Type B pancreatic cell (in vitro differentiated cells): ENCODE data around the gene IL11. TPM values are rescaled to one million over a fixed set of nuclear protein-coding genes. Genes with fewer than 3 reads are reported as not detected.

Experiments
- DNase-seq: peaks from one replicate; pipeline ENCODE4 v3.0.0; 2021; ENCODE audit warnings: mixed read lengths; ENCODE audit not compliant: unreplicated experiment; ENCODE audit errors: extremely low spot score
- H3K27ac Mint-ChIP-seq: 2 replicates; pipeline ENCODE4 v1.8.0; 2021; ENCODE audit warnings: mild to moderate bottlenecking, mixed read lengths
- H3K27me3 Mint-ChIP-seq: 2 replicates; pipeline ENCODE4 v1.8.0; 2021; ENCODE audit warnings: mixed read lengths
- H3K36me3 Mint-ChIP-seq: 2 replicates; pipeline ENCODE4 v1.8.0; 2021; ENCODE audit warnings: mixed read lengths
- H3K4me1 Mint-ChIP-seq: one replicate; pipeline ENCODE4 v1.8.0; 2021; ENCODE audit warnings: mixed read lengths; ENCODE audit not compliant: unreplicated experiment
- H3K4me3 Mint-ChIP-seq: 2 replicates; pipeline ENCODE4 v1.8.0; 2021; ENCODE audit warnings: mild to moderate bottlenecking, mixed read lengths
- H3K9me3 Mint-ChIP-seq: 2 replicates; pipeline ENCODE4 v1.8.0; 2021; ENCODE audit warnings: mixed read lengths
- CTCF ChIP-seq: fragments of 200-600 bp; sonication (generic); conservative IDR thresholded peaks from 2 replicates; pipeline ENCODE4 v1.5.0; 2021; ENCODE audit warnings: antibody characterized with exemption, mild to moderate bottlenecking
- total RNA-seq: library from RNA; stranded (reverse); gene quantifications from 2 replicates; pipeline ENCODE4 v1.2.1, GENCODE V29; 2021; ENCODE audit warnings: low replicate concordance

IL11 gene
- total RNA-seq, 1 donor from 2014 or later, result 0.46 TPM

DNA sequence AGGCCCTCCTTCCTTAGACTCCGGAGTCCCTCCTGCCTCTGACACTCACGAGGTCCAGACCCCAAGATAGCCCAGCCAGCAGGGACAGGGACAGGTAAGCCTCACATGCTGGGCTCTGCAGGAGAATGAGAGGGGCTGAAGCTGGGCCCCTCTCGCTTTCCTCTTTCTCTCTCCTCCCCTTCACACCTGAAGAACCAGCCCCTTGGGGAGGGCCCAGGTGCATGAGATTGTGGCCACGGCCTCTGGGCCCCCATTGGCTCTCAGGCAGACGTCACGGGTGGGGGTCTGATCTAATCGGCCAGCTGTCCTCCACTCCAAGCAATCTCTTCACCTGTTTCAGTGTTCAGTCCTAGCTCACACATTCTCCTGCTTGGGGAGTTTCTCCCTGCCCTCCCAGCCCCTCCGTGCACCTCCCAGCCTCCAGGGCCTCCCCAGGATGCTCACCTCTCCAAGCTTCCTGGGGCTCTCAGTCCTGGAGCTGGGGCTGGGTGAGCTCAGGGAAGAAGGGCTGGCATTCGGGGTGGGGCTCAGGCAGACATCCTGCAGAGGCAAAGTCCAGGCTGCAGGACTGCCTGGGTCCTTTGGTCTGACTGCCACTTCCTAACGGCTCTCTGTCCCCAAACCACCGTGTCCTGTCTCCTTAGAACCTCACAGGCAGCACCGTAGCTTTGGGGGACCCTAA is 47.9 kb downstream of the IL11 start:
- Mint-ChIP-seq H3K27ac (no peak overlapping the region), H3K4me3 (no peak overlapping the region), H3K4me1 (no peaks in the 10 kb centered on the region), H3K9me3 (no peaks in the 10 kb centered on the region), H3K27me3 (peaks cover 14% of the 10 kb centered on the region), H3K36me3 (no peaks in the 10 kb centered on the region)
- DNase-seq, result no peak
- TF ChIP-seq CTCF, result no peak

GRCh38 chr19:55321466-55322137 is 48.7 kb downstream of the IL11 start:
- no peak overlapping the region for H3K4me3 Mint-ChIP-seq
- no peak for TF ChIP-seq CTCF
- no peaks in the 10 kb centered on the region for H3K4me1 Mint-ChIP-seq
- no peaks in the 10 kb centered on the region for H3K36me3 Mint-ChIP-seq
- no peaks in the 10 kb centered on the region for H3K9me3 Mint-ChIP-seq
- peaks cover 14% of the 10 kb centered on the region for H3K27me3 Mint-ChIP-seq
- DNase-seq, result no peak
- H3K27ac Mint-ChIP-seq, result peak overlapping the region; percentile 55

DNA sequence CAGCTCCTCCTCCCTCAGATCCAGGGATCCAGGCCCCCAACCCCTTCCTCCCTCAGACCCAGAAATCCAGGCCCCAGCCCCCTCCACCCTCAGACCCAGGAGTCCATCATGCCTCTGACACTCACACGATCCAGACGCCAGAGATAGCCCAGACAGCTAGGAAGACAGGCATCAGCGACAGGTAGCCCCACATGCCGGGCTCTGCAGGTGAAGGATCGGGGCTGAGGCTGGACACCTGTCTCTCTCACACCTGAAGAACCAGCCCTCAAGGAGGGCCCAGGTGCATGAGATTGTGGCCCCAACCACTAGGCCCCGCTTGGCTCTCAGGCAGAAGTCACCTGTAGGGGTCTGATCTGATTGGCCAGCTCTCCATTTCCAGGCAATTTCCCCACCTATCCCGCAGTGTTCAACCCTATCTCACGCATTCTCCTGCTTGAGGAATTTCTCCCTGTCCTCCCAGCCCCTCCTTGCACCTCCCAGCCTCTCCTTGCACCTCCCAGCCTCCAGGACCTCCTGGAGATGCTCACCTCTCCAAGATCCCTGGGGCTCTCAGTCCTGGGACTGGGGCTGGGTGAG is 49.3 kb downstream of the IL11 start:
- no peaks in the 10 kb centered on the region for H3K4me1 Mint-ChIP-seq
- H3K27ac Mint-ChIP-seq, result no peak overlapping the region
- no peak overlapping the region for H3K4me3 Mint-ChIP-seq
- H3K36me3 Mint-ChIP-seq, result no peaks in the 10 kb centered on the region
- no peaks in the 10 kb centered on the region for H3K9me3 Mint-ChIP-seq
- TF ChIP-seq CTCF, result no peak
- DNase-seq, result no peak
- H3K27me3 Mint-ChIP-seq, result peaks cover 14% of the 10 kb centered on the region

- Mint-ChIP-seq H3K4me3 (peak overlapping the region; percentile 60), H3K36me3 (no peaks in the 10 kb centered on the region), H3K27me3 (peaks cover 14% of the 10 kb centered on the region), H3K27ac (no peak overlapping the region), H3K4me1 (no peaks in the 10 kb centered on the region), H3K9me3 (no peaks in the 10 kb centered on the region)
- DNase-seq, result no peak
- no peak for TF ChIP-seq CTCF
Observed at GRCh38 chr19:55319785-55320184, 50.5 kb downstream of the IL11 start.

DNA sequence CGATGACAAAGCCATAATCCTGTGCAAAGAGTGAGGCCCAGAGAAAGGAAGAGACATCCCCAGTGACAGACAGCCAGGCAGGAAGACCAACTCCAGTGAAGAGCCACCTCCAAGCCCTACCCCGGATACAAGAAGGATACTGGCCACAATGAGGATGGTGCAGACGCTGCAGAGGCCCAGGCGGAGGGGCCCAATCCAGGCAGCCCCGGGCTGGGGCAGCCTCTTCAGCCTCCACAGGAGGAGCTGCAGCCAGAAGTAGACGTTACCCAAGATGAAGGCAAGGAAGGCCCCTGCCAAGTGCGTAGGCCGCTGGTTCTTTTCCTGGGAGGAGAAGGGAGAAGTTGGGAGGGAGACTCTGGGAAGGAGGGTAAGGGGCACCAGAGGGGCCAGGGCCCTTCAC is 53.6 kb downstream of the IL11 start:
- Mint-ChIP-seq H3K27ac (no peak overlapping the region), H3K27me3 (peaks cover 6% of the 10 kb centered on the region), H3K4me3 (no peak overlapping the region), H3K9me3 (no peaks in the 10 kb centered on the region), H3K36me3 (peaks cover 3% of the 10 kb centered on the region), H3K4me1 (peaks cover 7% of the 10 kb centered on the region)
- TF ChIP-seq CTCF, result no peak
- no peak for DNase-seq
